Measurements from ENCODE around the gene ZNF45. TPM values are rescaled to one million over a fixed set of nuclear protein-coding genes. Genes with fewer than 3 reads are reported as not detected.

Gene ZNF45
- total RNA-seq, 1 experiment from 2014 or later: 19.8 TPM

- WGBS (ENCODE audit: extremely low coverage, insufficient read length, low lambda C conversion rate): no CpG with 5 or more reads among the region's 5 CpGs
- H3K27me3 Mint-ChIP-seq (ENCODE audit: low read depth): peaks cover 21% of the 10 kb centered on the region
These were observed 29.2 kb downstream of the ZNF45 start for GRCh38 chr19:43905897-43906296.

More at GRCh38 chr19:43905897-43906296, 29.2 kb downstream of the ZNF45 start:
- Histone ChIP-seq H3K79me2 (ENCODE audit: insufficient read depth, low read length) (no peaks in the 10 kb centered on the region), H3K9me3 (ENCODE audit: control insufficient read depth, low read depth, low read length) (peaks cover 33% of the 10 kb centered on the region), H3K14ac (ENCODE audit: insufficient read depth, low read length) (no peak overlapping the region), H3K18ac (ENCODE audit: insufficient read length, low read depth, low read length) (no peak overlapping the region), H3K4me1 (ENCODE audit: insufficient read depth, low read length) (no peaks in the 10 kb centered on the region), H3K4ac (ENCODE audit: low read depth, low read length) (no peak overlapping the region), H2BK12ac (ENCODE audit: insufficient read length, low read depth, low read length) (no peak overlapping the region), H2BK120ac (ENCODE audit: low read depth, low read length, poor library complexity, severe bottlenecking) (no peak overlapping the region), H2BK5ac (ENCODE audit: insufficient read length, low read length) (no peak overlapping the region), H3K9ac (ENCODE audit: extremely low read depth, insufficient read length, low read length) (no peak overlapping the region), H2BK20ac (ENCODE audit: low read depth, low read length, poor library complexity, severe bottlenecking) (no peak overlapping the region), H4K91ac (ENCODE audit: insufficient read length, low read depth, low read length) (no peak overlapping the region), H4K20me1 (ENCODE audit: control insufficient read depth, insufficient read depth, insufficient read length) (no peaks in the 10 kb centered on the region), H4K8ac (replicated peaks; ENCODE audit: insufficient read length, low read depth, low read length) (no peak overlapping the region), H2BK15ac (ENCODE audit: low read depth, low read length) (no peak overlapping the region), H3K79me1 (ENCODE audit: insufficient read depth, low read depth, low read length, poor library complexity, severe bottlenecking) (no peaks in the 10 kb centered on the region), H3K27ac (ENCODE audit: insufficient read length, low read depth, low read length) (no peak overlapping the region), H3K56ac (ENCODE audit: insufficient read length, low read depth, low read length) (no peak overlapping the region), H3K4me2 (ENCODE audit: insufficient read depth, insufficient read length, low read length) (no peak overlapping the region), H3K23ac (ENCODE audit: insufficient read length, low read depth, low read length) (no peak overlapping the region), H3T11ph (ENCODE audit: low read length) (no peak overlapping the region), H4K5ac (ENCODE audit: insufficient read length, low read depth, low read length) (no peak overlapping the region), H2AK5ac (ENCODE audit: insufficient read length, low read length) (no peak overlapping the region), H3K23me2 (ENCODE audit: insufficient read length, low read depth, low read length, poor library complexity, severe bottlenecking) (peaks cover 2% of the 10 kb centered on the region), H2AFZ (ENCODE audit: low read length) (no peak overlapping the region), H3K27me3 (ENCODE audit: insufficient read depth, low read length) (peaks cover 2% of the 10 kb centered on the region; the same call in 1 of the 2 replicates)
- no peak for DNase-seq
- TF ChIP-seq CTCF (conservative IDR thresholded peaks at IDR 0.05): no peak
- Mint-ChIP-seq H3K36me3 (ENCODE audit: insufficient read depth in 1 of 3, low read depth in 3 of 3) (peaks cover 26 to 41% (median 30%) of the 10 kb centered on the region in 3 experiments), H3K4me3 (no peak overlapping the region), H3K9me3 (peaks cover 69 to 81% of the 10 kb centered on the region in 2 experiments), H3K4me1 (peaks cover 0 to 11% of the 10 kb centered on the region in 2 experiments), H3K27ac (no peak overlapping the region)

Measured in H9 (cell line).